HepG2 (cell line): Measurements from ENCODE around the gene RNF11. TPM values are rescaled to one million over a fixed set of nuclear protein-coding genes. Genes with fewer than 3 reads are reported as not detected.

Experiments used
- GABPA ChIP-seq, 2 experiments: IDR thresholded peaks; 2 replicates each; pipeline ENCODE4 v1.6.1; 2011 to 2016; ENCODE audit warnings: low read depth in 2 of 2, low read length in 1 of 2, missing biosample characterization in 1 of 2, missing genetic modification characterization in 1 of 2
- HNF4G ChIP-seq, 2 experiments: sonication (generic) in 1 of 2; formaldehyde crosslinking in 1 of 2; IDR thresholded peaks; 2 replicates each; pipeline versions ENCODE4 v1.4.0 to v1.6.1; 2011 to 2020; ENCODE audit warnings: borderline replicate concordance in 2 of 2, low read depth in 2 of 2, mild to moderate bottlenecking in 2 of 2, low read length in 1 of 2, missing genetic modification reagents in 1 of 2, moderate library complexity in 1 of 2
- KLF11 ChIP-seq: IDR thresholded peaks from 2 replicates; pipeline ENCODE4 v1.6.1; 2016; ENCODE audit warnings: missing compliant biosample characterization
- MED13 ChIP-seq: sonication (generic); formaldehyde crosslinking; IDR thresholded peaks from 2 replicates; pipeline ENCODE4 v1.5.0; 2020; ENCODE audit warnings: missing genetic modification reagents
- PAF1 ChIP-seq: IDR thresholded peaks from 2 replicates; pipeline ENCODE4 v1.6.1; 2016; ENCODE audit warnings: missing genetic modification reagents, missing compliant biosample characterization
- TOE1 ChIP-seq: sonication (generic); formaldehyde crosslinking; IDR thresholded peaks from 2 replicates; pipeline ENCODE4 v1.4.0; 2020; ENCODE audit warnings: mild to moderate bottlenecking, missing genetic modification reagents
- ZNF407 ChIP-seq: sonication (generic); formaldehyde crosslinking; IDR thresholded peaks from one replicate; pipeline ENCODE4 v1.5.1; 2020; ENCODE audit warnings: mild to moderate bottlenecking, missing genetic modification reagents; ENCODE audit errors: not compliant biosample characterization
- polyA plus RNA-seq, 8 experiments: library from polyadenylated mRNA; depleted of rRNA in 3 of 8; stranded (reverse) in 7 of 8; unstranded in 1 of 8; fragments of >200 nt; fragmentation: Illumina TruSeq in 4 of 8; extraction: Trizol in 4 of 8; gene quantifications; 2 replicates each; pipeline versions ENCODE4 v1.2.1 to v1.2.3, GENCODE V29; 2011 to 2016; ENCODE audit warnings: low read depth in 4 of 8, missing spikeins in 1 of 8, mixed read lengths in 1 of 8; ENCODE audit not compliant: insufficient read depth in 1 of 8
- total RNA-seq, 5 experiments: library from RNA; depleted of rRNA; stranded (reverse); fragments of >200 nt; fragmentation: Illumina TruSeq; extraction: Trizol; gene quantifications; 2 replicates each; pipeline ENCODE4 v1.2.3, GENCODE V29; 2016; ENCODE audit warnings: low read depth in 1 of 5

The RNF11 gene
- total and polyA plus RNA-seq, 2 of the 13 experiments (the other 11 are each of a cell fraction or from before 2014, with no cell fraction given), result 41.2 to 48.8 TPM

- TF ChIP-seq ZNF407 (CRISPR knock-in tag), result no peak
- TF ChIP-seq GABPA (IDR thresholded peaks at IDR 0.05; ENCODE audit: low read depth, low read length), result no peak
- TF ChIP-seq GABPA (CRISPR knock-in tag; IDR thresholded peaks at IDR 0.05; ENCODE audit: low read depth), result no peak
- TF ChIP-seq MED13, result no peak
- no peak for TF ChIP-seq TOE1 (CRISPR knock-in tag)
- TF ChIP-seq KLF11 (CRISPR knock-in tag), result no peak
- TF ChIP-seq PAF1 (CRISPR knock-in tag), result no peak
- no peak for TF ChIP-seq HNF4G (IDR thresholded peaks at IDR 0.05; ENCODE audit: borderline replicate concordance, low read depth, low read length)
- TF ChIP-seq HNF4G (CRISPR knock-in tag; IDR thresholded peaks at IDR 0.05; ENCODE audit: borderline replicate concordance, low read depth), result no peak
Measured at GRCh38 chr1:51189421-51190073, 46.5 kb upstream of the RNF11 start (continued).
